ENCODE measurements around the gene ERP29. TPM values are rescaled to one million over a fixed set of nuclear protein-coding genes. Genes with fewer than 3 reads are reported as not detected.
"Not testable (repeated sequence)": the region's sequence is repeated elsewhere in the genome, so short reads cannot be mapped to it uniquely, and the experiment has no call there.

The ERP29 gene
- total and polyA plus RNA-seq, 2 of the 13 experiments (the other 11 are each of a cell fraction or from before 2014, with no cell fraction given): 111 to 147 TPM

DNA sequence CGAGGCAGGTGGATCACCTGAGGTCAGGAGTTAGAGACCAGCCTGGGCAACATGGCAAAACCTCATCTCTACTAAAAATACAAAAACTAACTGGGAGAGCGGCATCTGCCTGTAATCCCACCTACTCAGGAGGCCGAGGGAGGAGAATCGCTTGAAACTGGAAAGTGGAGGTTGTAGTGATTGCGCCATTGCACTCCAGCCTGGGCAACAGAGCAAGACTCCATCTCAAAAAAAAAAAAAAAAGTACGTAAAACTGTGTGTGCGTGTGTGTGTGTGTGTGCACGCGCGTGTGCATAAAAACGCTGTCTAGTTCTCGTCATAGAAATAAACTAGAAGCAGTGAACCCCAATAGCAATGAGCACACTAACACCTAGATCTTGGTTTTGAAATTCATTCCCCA lies 23.4 kb downstream of the ERP29 start:
- DNase-seq (ENCODE audit: low spot score); H3K4me3 ChIP-seq (replicated peaks in 1 of 3; ENCODE audit: insufficient read depth in 1 of 3, low read depth in 2 of 3, low read length in 3 of 3); H4K20me1 ChIP-seq (ENCODE audit: insufficient read depth, low read length); in situ Hi-C loops (cut with HindIII; ENCODE audit: extremely low pct_ligation_motif_present, low pct_unique_long_range_greater_than_20kb); H3K79me2 ChIP-seq (ENCODE audit: insufficient read depth, low read length); H2AFZ ChIP-seq (ENCODE audit: low read length); CTCF ChIA-PET (ENCODE audit: low intra/inter-chr PET ratio, low total read pairs); ATAC-seq; BruUV-seq (replicated peaks); H3K9ac ChIP-seq (ENCODE audit: insufficient read depth, low read depth, low read length); H3K27me3 ChIP-seq (ENCODE audit: control insufficient read depth in 1 of 2, insufficient read depth in 2 of 2, low read length in 2 of 2); POLR2A ChIA-PET; H3K27ac ChIP-seq (ENCODE audit: extremely low read length, insufficient read depth, low read length); H3K4me2 ChIP-seq (ENCODE audit: low read depth, low read length); FAIRE-seq; H3K9me3 ChIP-seq (ENCODE audit: low read length); intact Hi-C loops (cut with micrococcal nuclease; ENCODE audit: unreplicated experiment); H3K4me1 ChIP-seq (ENCODE audit: insufficient read depth, low read length): not testable (repeated sequence)
- peaks cover 14 to 74% of the 10 kb centered on the region in 2 experiments for H3K36me3 ChIP-seq (replicated peaks in 1 of 2; ENCODE audit: control insufficient read depth in 1 of 2, insufficient read depth in 2 of 2, low read length in 2 of 2)
- TF ChIP-seq ZNF121 (CRISPR knock-in tag; IDR thresholded peaks at IDR 0.05): peak; percentile 70; the same call in 1 of the 2 replicates
- WGBS (ENCODE audit: low lambda C conversion rate): 99% methylated on average over 12 of the region's 12 CpGs

- no TSS peak for BruUV-seq (replicated peaks)
- intact Hi-C loops (cut with micrococcal nuclease; ENCODE audit: unreplicated experiment): no loop called here
- in situ Hi-C loops (cut with HindIII; ENCODE audit: extremely low pct_ligation_motif_present, low pct_unique_long_range_greater_than_20kb): no loop called here
- TF ChIP-seq RNF219 (CRISPR knock-in tag; IDR thresholded peaks at IDR 0.05): no peak
- no peak for TF ChIP-seq RFX1 (IDR thresholded peaks at IDR 0.05)
- no peak for TF ChIP-seq ZNF883 (CRISPR knock-in tag; IDR thresholded peaks at IDR 0.05; ENCODE audit: not compliant biosample characterization)
- TF ChIP-seq ZNF780A (CRISPR knock-in tag; IDR thresholded peaks at IDR 0.05): no peak
- peak; percentile 82 for TF ChIP-seq RBM22 (optimal IDR thresholded peaks at IDR 0.05; ENCODE audit: low read length)
- TF ChIP-seq TEAD3 (CRISPR knock-in tag; optimal IDR thresholded peaks at IDR 0.05; ENCODE audit: borderline replicate concordance): no peak
- TF ChIP-seq MIER2 (CRISPR knock-in tag; IDR thresholded peaks at IDR 0.05): no peak
- H3K27me3 ChIP-seq (ENCODE audit: control insufficient read depth in 1 of 2, insufficient read depth in 2 of 2, low read length in 2 of 2): no peaks in the 10 kb centered on the region
- no peaks in the 10 kb centered on the region for H3K79me2 ChIP-seq (ENCODE audit: insufficient read depth, low read length)
- peaks cover 22 to 79% of the 10 kb centered on the region in 2 experiments for H3K36me3 ChIP-seq (replicated peaks in 1 of 2; ENCODE audit: control insufficient read depth in 1 of 2, insufficient read depth in 2 of 2, low read length in 2 of 2)
- H4K20me1 ChIP-seq (ENCODE audit: insufficient read depth, low read length): no peaks in the 10 kb centered on the region; the same call in 1 of the 2 replicates
- no peak; the same call in 2 of the 3 replicates for ATAC-seq
- POLR2A ChIA-PET: no interaction called here
- no peaks in the 10 kb centered on the region for H3K9me3 ChIP-seq (ENCODE audit: low read length)
- H3K9ac ChIP-seq (ENCODE audit: insufficient read depth, low read depth, low read length): no peak overlapping the region
- H3K4me3 ChIP-seq (replicated peaks in 1 of 3; ENCODE audit: insufficient read depth in 1 of 3, low read depth in 2 of 3, low read length in 3 of 3): no peak overlapping the region
- no peaks in the 10 kb centered on the region; the same call in 1 of the 2 replicates for H3K4me1 ChIP-seq (ENCODE audit: insufficient read depth, low read length)
- no peak for FAIRE-seq
- CTCF ChIA-PET (ENCODE audit: low intra/inter-chr PET ratio, low total read pairs): no interaction called here
- no peak for DNase-seq (ENCODE audit: low spot score)
- WGBS (ENCODE audit: low lambda C conversion rate): 81% methylated on average over 4 of the region's 4 CpGs
- H3K27ac ChIP-seq (ENCODE audit: extremely low read length, insufficient read depth, low read length): no peak overlapping the region
- H3K4me2 ChIP-seq (ENCODE audit: low read depth, low read length): no peak overlapping the region
- no peak overlapping the region for H2AFZ ChIP-seq (ENCODE audit: low read length)
These were observed 32.8 kb downstream of the ERP29 start for GRCh38 chr12:112046003-112046402.
